MM.1S (cell line): ENCODE measurements around the gene KRTAP9-7.

Experiments used
- DNase-seq: peaks from one replicate; pipeline ENCODE4 v3.0.0-alpha.2; 2015
- H2AFZ ChIP-seq: fragments of 300-600 bp; sonication (generic); 2 replicates; pipeline ENCODE4 v1.6.0; 2016; ENCODE audit warnings: antibody characterized with exemption, low read length
- H3F3A ChIP-seq: fragments of 300-600 bp; sonication (generic); 2 replicates; pipeline ENCODE4 v1.6.1; 2016; ENCODE audit warnings: mild to moderate bottlenecking, antibody characterized with exemption, low read length, moderate library complexity, mixed read lengths; ENCODE audit not compliant: insufficient read depth
- H3K27ac ChIP-seq: fragments of 300-600 bp; sonication (generic); 2 replicates; pipeline ENCODE4 v1.5.1; 2016; ENCODE audit warnings: mild to moderate bottlenecking, low read length
- H3K27me3 ChIP-seq: fragments of 300-600 bp; sonication (generic); replicated peaks from 2 replicates; pipeline ENCODE4 v1.6.0; 2016; ENCODE audit warnings: low read length; ENCODE audit not compliant: insufficient read depth
- H3K36me3 ChIP-seq: fragments of 300-600 bp; sonication (generic); replicated peaks from 2 replicates; pipeline ENCODE4 v1.6.1; 2016; ENCODE audit warnings: mild to moderate bottlenecking, low read length, mixed read lengths; ENCODE audit not compliant: insufficient read depth
- H3K4me1 ChIP-seq: fragments of 300-600 bp; sonication (generic); 2 replicates; pipeline ENCODE4 v1.6.1; 2016; ENCODE audit warnings: low read length, mixed read lengths
- H3K4me2 ChIP-seq: fragments of 300-600 bp; sonication (generic); 2 replicates; pipeline ENCODE4 v1.6.0; 2016; ENCODE audit warnings: low read depth, low read length
- H3K4me3 ChIP-seq: fragments of 300-600 bp; sonication (generic); 2 replicates; pipeline ENCODE4 v1.5.1; 2016; ENCODE audit warnings: low read length, mixed read lengths
- H3K79me2 ChIP-seq: fragments of 300-600 bp; sonication (generic); 2 replicates; pipeline ENCODE4 v1.6.1; 2016; ENCODE audit warnings: mixed run types, low read length, mixed read lengths
- H3K9ac ChIP-seq: fragments of 300-600 bp; sonication (generic); 2 replicates; pipeline ENCODE4 v1.6.1; 2016; ENCODE audit warnings: low read length, mixed read lengths
- H3K9me2 ChIP-seq: fragments of 300-600 bp; sonication (generic); replicated peaks from 2 replicates; pipeline ENCODE4 v1.6.1; 2016; ENCODE audit warnings: mild to moderate bottlenecking, low read length, mixed read lengths; ENCODE audit not compliant: insufficient read depth
- H3K9me3 ChIP-seq: fragments of 300-600 bp; sonication (generic); replicated peaks from 2 replicates; pipeline ENCODE4 v1.6.1; 2016; ENCODE audit warnings: mild to moderate bottlenecking, low read length, mixed read lengths; ENCODE audit not compliant: insufficient read depth
- H4K20me1 ChIP-seq: fragments of 300-600 bp; sonication (generic); 2 replicates; pipeline ENCODE4 v1.6.1; 2016; ENCODE audit warnings: mild to moderate bottlenecking, low read length, moderate library complexity, mixed read lengths; ENCODE audit not compliant: insufficient read depth
- CTCF ChIP-seq: fragments of 300-600 bp; sonication (generic); IDR thresholded peaks from 2 replicates; pipeline ENCODE4 v1.5.1; 2016; ENCODE audit warnings: antibody characterized with exemption, low read length, mixed read lengths
- EZH2 ChIP-seq: fragments of 300-600 bp; sonication (generic); optimal IDR thresholded peaks from 2 replicates; pipeline ENCODE3; 2017; ENCODE audit warnings: low read depth, mild to moderate bottlenecking, antibody characterized with exemption, low read length, mixed read lengths
- EZH2phosphoT487 ChIP-seq: fragments of 300-600 bp; sonication (generic); IDR thresholded peaks from 2 replicates; pipeline ENCODE4 v1.6.1; 2018; ENCODE audit warnings: antibody characterized with exemption, low read length

Gene KRTAP9-7

GRCh38 chr17:41298458-41299135, 23.1 kb downstream of the KRTAP9-7 start:
- H3K36me3 ChIP-seq, result no peaks in the 10 kb centered on the region
- no peaks in the 10 kb centered on the region for H3K27me3 ChIP-seq
- no peak overlapping the region for H3K4me3 ChIP-seq
- TF ChIP-seq EZH2phosphoT487 (no peak), EZH2 (no peak), CTCF (no peak)
- H3K9me3 ChIP-seq, result no peaks in the 10 kb centered on the region
- H2AFZ ChIP-seq, result no peak overlapping the region
- no peaks in the 10 kb centered on the region for H3K9me2 ChIP-seq
- H3K9ac ChIP-seq, result no peak overlapping the region
- H3K27ac ChIP-seq, result no peak overlapping the region
- H3K4me2 ChIP-seq, result no peak overlapping the region
- no peak for DNase-seq
- H3K79me2 ChIP-seq, result no peaks in the 10 kb centered on the region
- H3K4me1 ChIP-seq, result peaks cover 9% of the 10 kb centered on the region; the same call in 1 of the 2 replicates
- H3F3A ChIP-seq, result no peaks in the 10 kb centered on the region
- H4K20me1 ChIP-seq, result no peaks in the 10 kb centered on the region

- Histone ChIP-seq H3K9ac (no peak overlapping the region), H3K79me2 (no peaks in the 10 kb centered on the region), H4K20me1 (no peaks in the 10 kb centered on the region), H3K27me3 (no peaks in the 10 kb centered on the region), H3K4me3 (no peak overlapping the region), H3K9me2 (no peaks in the 10 kb centered on the region), H3K4me1 (peaks cover 9% of the 10 kb centered on the region; the same call in 1 of the 2 replicates), H3K27ac (no peak overlapping the region; the same call in 1 of the 2 replicates), H3K9me3 (no peaks in the 10 kb centered on the region), H3K36me3 (no peaks in the 10 kb centered on the region), H3F3A (no peaks in the 10 kb centered on the region), H2AFZ (no peak overlapping the region; the same call in 1 of the 2 replicates), H3K4me2 (peak overlapping the region; percentile 15; the same call in 1 of the 2 replicates)
- DNase-seq, result peak; percentile 36
- TF ChIP-seq EZH2 (no peak), CTCF (no peak), EZH2phosphoT487 (no peak)
Measured at GRCh38 chr17:41301204-41301790, 25.8 kb downstream of the KRTAP9-7 start.

GRCh38 chr17:41301916-41302901, 26.7 kb downstream of the KRTAP9-7 start, which contains the start of gene KRTAP29-1:
TSS of gene KRTAP29-1 (minus strand) at chr17:41302851. CDS start at chr17:41302851, 0 bp downstream.
- no peak within 1 kb of the TSS for H3K9ac ChIP-seq
- H3K9me3 ChIP-seq, result no peaks in the 10 kb centered on the region
- peak within 1 kb of the TSS; percentile 15; the same call in 1 of the 2 replicates for H3K4me2 ChIP-seq
- H3K9me2 ChIP-seq, result no peaks in the 10 kb centered on the region
- peaks cover 9% of the 10 kb centered on the region; the same call in 1 of the 2 replicates for H3K4me1 ChIP-seq
- H3F3A ChIP-seq, result no peaks in the 10 kb centered on the region
- no peaks in the 10 kb centered on the region for H3K36me3 ChIP-seq
- H2AFZ ChIP-seq, result no peak within 1 kb of the TSS
- H3K27ac ChIP-seq, result no peak within 1 kb of the TSS
- no peak for DNase-seq
- TF ChIP-seq EZH2, result no peak
- TF ChIP-seq CTCF, result no peak
- TF ChIP-seq EZH2phosphoT487, result no peak
- no peak within 1 kb of the TSS for H3K4me3 ChIP-seq
- no peaks in the 10 kb centered on the region for H3K79me2 ChIP-seq
- no peaks in the 10 kb centered on the region for H3K27me3 ChIP-seq
- H4K20me1 ChIP-seq, result no peaks in the 10 kb centered on the region
